ENCODE data around the gene TEP1. TPM values are rescaled to one million over a fixed set of nuclear protein-coding genes. Genes with fewer than 3 reads are reported as not detected.
A peak's percentile ranks its signal among the peaks of the same experiment; 100 is the strongest.
"Not testable (repeated sequence)": the region's sequence is repeated elsewhere in the genome, so short reads cannot be mapped to it uniquely, and the experiment has no call there.

The TEP1 gene
- total RNA-seq, 1 donor = 33.3 TPM

DNA sequence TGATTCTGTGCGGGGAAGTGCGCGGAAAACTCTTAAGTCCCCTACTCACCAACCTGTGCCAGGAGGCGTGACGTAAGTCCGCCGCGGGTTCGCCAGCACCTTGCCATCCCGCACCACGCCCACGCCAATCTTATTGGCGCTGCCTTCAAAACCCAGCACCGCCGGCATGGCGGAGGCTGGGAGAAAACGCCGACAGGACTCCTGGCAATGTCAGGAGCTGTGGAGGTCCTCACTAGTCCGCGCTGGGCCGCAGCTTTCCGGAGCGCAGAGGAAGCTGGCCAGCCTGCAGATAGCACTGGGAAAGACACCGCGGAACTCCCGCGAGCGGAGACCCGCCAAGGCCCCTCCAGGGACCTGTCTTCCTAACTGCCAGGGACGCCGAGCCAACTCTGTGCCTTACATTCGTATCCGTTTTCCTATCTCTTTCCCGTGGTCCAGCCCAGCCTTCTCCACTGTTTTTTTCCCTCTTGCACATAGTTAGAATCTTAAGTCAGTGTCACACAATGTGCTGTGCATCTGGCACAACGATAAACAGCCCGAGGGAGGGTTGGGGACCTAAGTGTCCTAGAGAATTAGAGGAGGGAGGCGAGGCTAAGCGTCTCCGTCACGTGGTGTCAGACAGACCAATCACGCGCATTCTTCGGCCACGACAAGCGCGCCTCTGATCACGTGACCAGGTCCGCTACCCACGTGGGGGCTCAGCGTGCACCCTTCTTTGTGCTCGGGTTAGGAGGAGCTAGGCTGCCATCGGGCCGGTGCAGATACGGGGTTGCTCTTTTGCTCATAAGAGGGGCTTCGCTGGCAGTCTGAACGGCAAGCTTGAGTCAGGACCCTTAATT lies 41.4 kb upstream of the TEP1 start, which contains the start of the genes APEX1 and OSGEP:
TSS of gene APEX1 (plus strand) at position 711 of the 839 bp plus-strand sequence. CDS start 420 bp downstream, outside the sequence.
TSS of gene OSGEP (minus strand) at position 297 of the 839 bp plus-strand sequence. CDS start at position 168, 129 bp downstream.
- peak; percentile 98 for DNase-seq (ENCODE audit: insufficient read length, low spot score, missing footprints)
- Histone ChIP-seq H4K20me1 (ENCODE audit: insufficient read depth, low read length) (peaks cover 2% of the 10 kb centered on the region), H3K27me3 (ENCODE audit: insufficient read depth, low read length) (no peaks in the 10 kb centered on the region), H3K27ac (ENCODE audit: low read depth, low read length) (peak within 1 kb of the TSS; percentile 92), H3K4me3 (ENCODE audit: insufficient read depth, low read length) (peak within 1 kb of the TSS; percentile 84), H3K4me1 (ENCODE audit: insufficient read depth, low read length) (peaks cover 19% of the 10 kb centered on the region), H2AFZ (ENCODE audit: low read length) (peak within 1 kb of the TSS; percentile 92), H3K4me2 (ENCODE audit: insufficient read depth, low read length) (peak within 1 kb of the TSS; percentile 92), H3K9me3 (ENCODE audit: low read depth, low read length) (no peaks in the 10 kb centered on the region), H3K79me2 (ENCODE audit: insufficient read depth, low read length) (peaks cover 56% of the 10 kb centered on the region), H3K36me3 (ENCODE audit: insufficient read depth, low read length) (peaks cover 54% of the 10 kb centered on the region)
- TF ChIP-seq, protein P1, sequence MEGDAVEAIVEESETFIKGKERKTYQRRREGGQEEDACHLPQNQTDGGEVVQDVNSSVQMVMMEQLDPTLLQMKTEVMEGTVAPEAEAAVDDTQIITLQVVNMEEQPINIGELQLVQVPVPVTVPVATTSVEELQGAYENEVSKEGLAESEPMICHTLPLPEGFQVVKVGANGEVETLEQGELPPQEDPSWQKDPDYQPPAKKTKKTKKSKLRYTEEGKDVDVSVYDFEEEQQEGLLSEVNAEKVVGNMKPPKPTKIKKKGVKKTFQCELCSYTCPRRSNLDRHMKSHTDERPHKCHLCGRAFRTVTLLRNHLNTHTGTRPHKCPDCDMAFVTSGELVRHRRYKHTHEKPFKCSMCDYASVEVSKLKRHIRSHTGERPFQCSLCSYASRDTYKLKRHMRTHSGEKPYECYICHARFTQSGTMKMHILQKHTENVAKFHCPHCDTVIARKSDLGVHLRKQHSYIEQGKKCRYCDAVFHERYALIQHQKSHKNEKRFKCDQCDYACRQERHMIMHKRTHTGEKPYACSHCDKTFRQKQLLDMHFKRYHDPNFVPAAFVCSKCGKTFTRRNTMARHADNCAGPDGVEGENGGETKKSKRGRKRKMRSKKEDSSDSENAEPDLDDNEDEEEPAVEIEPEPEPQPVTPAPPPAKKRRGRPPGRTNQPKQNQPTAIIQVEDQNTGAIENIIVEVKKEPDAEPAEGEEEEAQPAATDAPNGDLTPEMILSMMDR (IDR thresholded peaks at IDR 0.05; ENCODE audit: extremely low read depth, low read depth, low read length) = no peak

GRCh38 chr14:20452831-20453230 lies 39.5 kb upstream of the TEP1 start:
- not testable (repeated sequence) for H3K4me2 ChIP-seq (ENCODE audit: insufficient read depth, low read length); DNase-seq (ENCODE audit: insufficient read length, low spot score, missing footprints); H3K9me3 ChIP-seq (ENCODE audit: low read depth, low read length); H3K27me3 ChIP-seq (ENCODE audit: insufficient read depth, low read length); H4K20me1 ChIP-seq (ENCODE audit: insufficient read depth, low read length); H2AFZ ChIP-seq (ENCODE audit: low read length); H3K27ac ChIP-seq (ENCODE audit: low read depth, low read length); H3K4me3 ChIP-seq (ENCODE audit: insufficient read depth, low read length)
- Histone ChIP-seq H3K36me3 (ENCODE audit: insufficient read depth, low read length) (peaks cover 51% of the 10 kb centered on the region), H3K79me2 (ENCODE audit: insufficient read depth, low read length) (peaks cover 37% of the 10 kb centered on the region), H3K4me1 (ENCODE audit: insufficient read depth, low read length) (peaks cover 18% of the 10 kb centered on the region)

DNA sequence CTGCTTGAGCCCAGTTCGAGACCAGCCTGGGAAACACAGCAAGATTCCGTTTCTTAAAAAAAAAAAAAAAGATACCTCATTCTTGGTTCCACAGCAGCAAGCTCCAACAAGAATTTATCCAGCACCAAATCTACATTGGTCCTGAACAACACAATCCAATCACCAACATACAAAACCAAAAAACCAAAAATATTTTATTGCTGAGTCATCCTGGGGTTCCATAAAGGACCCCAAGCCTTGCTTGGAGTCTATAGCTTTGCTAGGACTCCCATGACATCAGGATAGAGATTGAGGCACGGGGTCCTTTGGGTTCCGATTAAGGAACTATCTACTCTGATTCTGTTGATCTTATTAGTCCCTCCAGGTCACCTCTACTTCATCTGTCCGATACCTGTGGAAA lies 33.6 kb upstream of the TEP1 start:
- H3K27me3 ChIP-seq (ENCODE audit: insufficient read depth, low read length) = no peaks in the 10 kb centered on the region
- no peak for DNase-seq (ENCODE audit: insufficient read length, low spot score, missing footprints)
- H3K9me3 ChIP-seq (ENCODE audit: low read depth, low read length) = no peaks in the 10 kb centered on the region
- no peak overlapping the region for H3K4me2 ChIP-seq (ENCODE audit: insufficient read depth, low read length)
- no peak overlapping the region for H2AFZ ChIP-seq (ENCODE audit: low read length)
- no peak overlapping the region for H3K4me3 ChIP-seq (ENCODE audit: insufficient read depth, low read length)
- no peaks in the 10 kb centered on the region for H3K79me2 ChIP-seq (ENCODE audit: insufficient read depth, low read length)
- H3K27ac ChIP-seq (ENCODE audit: low read depth, low read length) = no peak overlapping the region
- peaks cover 54% of the 10 kb centered on the region for H3K36me3 ChIP-seq (ENCODE audit: insufficient read depth, low read length)
- no peaks in the 10 kb centered on the region for H4K20me1 ChIP-seq (ENCODE audit: insufficient read depth, low read length)
- TF ChIP-seq, protein P1 (IDR thresholded peaks at IDR 0.05; ENCODE audit: extremely low read depth, low read depth, low read length) = no peak
- H3K4me1 ChIP-seq (ENCODE audit: insufficient read depth, low read length) = no peaks in the 10 kb centered on the region

DNA sequence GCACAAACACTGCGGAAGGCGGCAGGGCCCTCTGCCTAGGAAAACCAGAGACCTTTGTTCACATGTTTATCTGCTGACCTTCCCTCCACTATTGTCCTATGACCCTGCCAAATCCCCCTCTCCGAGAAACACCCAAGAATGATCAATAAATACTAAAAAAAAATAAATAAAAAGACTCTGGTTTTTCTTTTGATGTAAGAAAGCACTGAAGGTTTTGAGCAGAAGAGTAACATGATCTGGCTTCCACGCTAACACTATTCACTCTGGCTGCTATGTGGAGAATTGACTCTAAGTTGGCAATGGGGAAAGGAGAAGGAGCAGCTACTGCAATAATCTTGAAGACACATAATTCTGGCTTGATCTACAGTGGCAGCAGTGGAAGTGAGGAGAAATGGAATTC lies 30.3 kb upstream of the TEP1 start:
- not testable (repeated sequence) for H3K4me1 ChIP-seq (ENCODE audit: insufficient read depth, low read length); H2AFZ ChIP-seq (ENCODE audit: low read length); H3K79me2 ChIP-seq (ENCODE audit: insufficient read depth, low read length); H3K27ac ChIP-seq (ENCODE audit: low read depth, low read length); H4K20me1 ChIP-seq (ENCODE audit: insufficient read depth, low read length); H3K4me2 ChIP-seq (ENCODE audit: insufficient read depth, low read length); H3K9me3 ChIP-seq (ENCODE audit: low read depth, low read length); DNase-seq (ENCODE audit: insufficient read length, low spot score, missing footprints); H3K27me3 ChIP-seq (ENCODE audit: insufficient read depth, low read length); H3K4me3 ChIP-seq (ENCODE audit: insufficient read depth, low read length)
- peaks cover 27% of the 10 kb centered on the region for H3K36me3 ChIP-seq (ENCODE audit: insufficient read depth, low read length)

GRCh38 chr14:20441461-20441860 lies 28.2 kb upstream of the TEP1 start:
- no peak overlapping the region for H3K27ac ChIP-seq (ENCODE audit: low read depth, low read length)
- H4K20me1 ChIP-seq (ENCODE audit: insufficient read depth, low read length) = no peaks in the 10 kb centered on the region
- no peaks in the 10 kb centered on the region for H3K79me2 ChIP-seq (ENCODE audit: insufficient read depth, low read length)
- TF ChIP-seq, protein P1 (IDR thresholded peaks at IDR 0.05; ENCODE audit: extremely low read depth, low read depth, low read length) = no peak
- H3K9me3 ChIP-seq (ENCODE audit: low read depth, low read length) = no peaks in the 10 kb centered on the region
- no peak overlapping the region for H3K4me3 ChIP-seq (ENCODE audit: insufficient read depth, low read length)
- H2AFZ ChIP-seq (ENCODE audit: low read length) = no peak overlapping the region
- no peaks in the 10 kb centered on the region for H3K27me3 ChIP-seq (ENCODE audit: insufficient read depth, low read length)
- no peak for DNase-seq (ENCODE audit: insufficient read length, low spot score, missing footprints)
- no peak overlapping the region for H3K4me2 ChIP-seq (ENCODE audit: insufficient read depth, low read length)
- H3K36me3 ChIP-seq (ENCODE audit: insufficient read depth, low read length) = peaks cover 10% of the 10 kb centered on the region
- peaks cover 8% of the 10 kb centered on the region for H3K4me1 ChIP-seq (ENCODE audit: insufficient read depth, low read length)

All from osteoblast (primary cell).